Cardiac muscle cell (in vitro differentiated cells and primary cell): ENCODE measurements around the gene ZNF341. TPM values are rescaled to one million over a fixed set of nuclear protein-coding genes. Genes with fewer than 3 reads are reported as not detected.

Source experiments
- DNase-seq, 2 donors: peaks; one replicate each; pipeline versions ENCODE4 v3.0.0 to v3.0.0-alpha.2; 2010 to 2017; ENCODE audit warnings: low read depth in 1 of 2, low spot score in 1 of 2
- H3K27ac ChIP-seq: fragments of 200-600 bp; sonication (generic); 2 replicates; pipeline ENCODE4 v1.5.1; 2016
- H3K27me3 ChIP-seq: fragments of 200-600 bp; sonication (generic); 2 replicates; pipeline ENCODE4 v1.6.0; 2016; ENCODE audit warnings: control low read depth
- H3K36me3 ChIP-seq: fragments of 200-600 bp; sonication (generic); 2 replicates; pipeline ENCODE4 v1.5.1; 2016; ENCODE audit warnings: control low read depth
- H3K4me1 ChIP-seq: fragments of 200-600 bp; sonication (generic); 2 replicates; pipeline ENCODE4 v1.8.1; 2017; ENCODE audit warnings: low read depth, mild to moderate bottlenecking, mixed run types
- H3K4me3 ChIP-seq: fragments of 200-600 bp; sonication (generic); 2 replicates; pipeline ENCODE4 v1.5.1; 2016; ENCODE audit warnings: mild to moderate bottlenecking
- H3K9me3 ChIP-seq: fragments of 200-600 bp; sonication (generic); 2 replicates; pipeline ENCODE4 v1.5.1; 2017; ENCODE audit warnings: low read depth, mild to moderate bottlenecking, control low read depth
- CTCF ChIP-seq: IDR thresholded peaks from 2 replicates; pipeline ENCODE4 v1.5.1; 2012; ENCODE audit warnings: low read depth, mild to moderate bottlenecking, low read length
- polyA plus RNA-seq: library from polyadenylated mRNA; unstranded; fragments of >200 nt; fragmentation: Nextera tagmentation; extraction: Ambion mirVana; gene quantifications from 2 replicates; pipeline ENCODE4 v1.2.1, GENCODE V29; 2016
- total RNA-seq: library from RNA; depleted of rRNA; stranded (reverse); fragments of >200 nt; gene quantifications from 2 replicates; pipeline ENCODE4 v1.2.3, GENCODE V29; 2016

ZNF341 gene
- total and polyA plus RNA-seq, 2 experiments from 2014 or later, result 2.7 to 3.1 TPM

DNA sequence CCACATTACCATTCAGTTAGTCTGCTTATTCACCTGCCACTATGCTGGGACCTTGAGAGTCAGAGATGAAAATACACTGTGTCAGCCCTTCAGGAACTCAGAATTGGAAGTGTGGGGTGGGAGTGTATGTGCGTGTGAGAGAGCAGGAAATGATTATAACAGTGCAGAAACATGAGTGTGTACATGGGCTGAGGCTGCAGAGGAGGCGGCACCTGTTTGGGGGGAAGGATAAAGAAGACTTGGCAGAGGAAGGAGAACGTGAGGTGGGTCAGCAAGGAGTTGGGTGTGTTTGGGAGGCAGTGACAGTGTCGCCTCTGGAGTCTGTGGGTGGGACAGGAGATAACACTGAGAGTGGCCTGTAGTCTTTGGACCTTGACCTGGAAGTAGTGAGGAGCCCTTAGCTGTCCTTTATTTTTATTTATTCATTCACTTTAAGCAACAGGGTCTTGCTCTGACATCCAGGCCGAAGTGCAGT lies 82.5 kb downstream of the ZNF341 start:
- H3K4me1 ChIP-seq, result peaks cover 14% of the 10 kb centered on the region
- H3K4me3 ChIP-seq, result no peak overlapping the region
- H3K27ac ChIP-seq, result no peak overlapping the region
- H3K36me3 ChIP-seq, result no peaks in the 10 kb centered on the region
- no peaks in the 10 kb centered on the region for H3K9me3 ChIP-seq
- DNase-seq, result no peak
- no peak for TF ChIP-seq CTCF
- H3K27me3 ChIP-seq, result no peaks in the 10 kb centered on the region

GRCh38 chr20:33815671-33816070 lies 83.9 kb downstream of the ZNF341 start:
- DNase-seq, result no peak
- H3K27me3 ChIP-seq, result no peaks in the 10 kb centered on the region
- H3K4me1 ChIP-seq, result peaks cover 19% of the 10 kb centered on the region
- no peaks in the 10 kb centered on the region for H3K36me3 ChIP-seq
- TF ChIP-seq CTCF, result no peak
- no peak overlapping the region for H3K27ac ChIP-seq
- no peaks in the 10 kb centered on the region for H3K9me3 ChIP-seq
- H3K4me3 ChIP-seq, result no peak overlapping the region

GRCh38 chr20:33816191-33816590 lies 84.4 kb downstream of the ZNF341 start:
- DNase-seq, result no peak
- no peak for TF ChIP-seq CTCF
- Histone ChIP-seq H3K36me3 (no peaks in the 10 kb centered on the region), H3K27me3 (no peaks in the 10 kb centered on the region), H3K9me3 (no peaks in the 10 kb centered on the region), H3K27ac (no peak overlapping the region), H3K4me1 (peaks cover 19% of the 10 kb centered on the region), H3K4me3 (no peak overlapping the region)

DNA sequence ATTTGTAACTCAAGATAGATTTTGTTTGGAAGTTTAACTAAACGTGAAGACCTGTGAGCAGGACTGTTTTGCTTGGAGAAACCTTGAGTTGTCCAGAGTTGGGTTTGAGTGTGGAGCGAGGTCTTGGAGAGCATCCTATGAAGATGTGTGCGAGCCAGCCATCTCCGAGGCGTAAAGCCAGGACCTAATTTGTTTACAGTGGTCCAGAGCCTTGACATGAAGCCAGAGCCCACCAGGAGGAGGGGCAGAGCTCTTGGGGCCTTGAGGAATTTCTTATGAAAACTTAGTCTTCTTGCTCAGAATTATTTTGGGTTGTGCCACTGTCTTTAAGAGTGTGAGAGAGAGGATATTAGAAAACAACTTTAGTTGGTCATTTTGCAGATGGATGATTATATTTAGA lies 85.6 kb downstream of the ZNF341 start:
- Histone ChIP-seq H3K27ac (no peak overlapping the region), H3K36me3 (no peaks in the 10 kb centered on the region), H3K4me3 (no peak overlapping the region), H3K9me3 (no peaks in the 10 kb centered on the region), H3K4me1 (peaks cover 19% of the 10 kb centered on the region), H3K27me3 (no peaks in the 10 kb centered on the region)
- TF ChIP-seq CTCF, result no peak
- DNase-seq, result no peak

DNA sequence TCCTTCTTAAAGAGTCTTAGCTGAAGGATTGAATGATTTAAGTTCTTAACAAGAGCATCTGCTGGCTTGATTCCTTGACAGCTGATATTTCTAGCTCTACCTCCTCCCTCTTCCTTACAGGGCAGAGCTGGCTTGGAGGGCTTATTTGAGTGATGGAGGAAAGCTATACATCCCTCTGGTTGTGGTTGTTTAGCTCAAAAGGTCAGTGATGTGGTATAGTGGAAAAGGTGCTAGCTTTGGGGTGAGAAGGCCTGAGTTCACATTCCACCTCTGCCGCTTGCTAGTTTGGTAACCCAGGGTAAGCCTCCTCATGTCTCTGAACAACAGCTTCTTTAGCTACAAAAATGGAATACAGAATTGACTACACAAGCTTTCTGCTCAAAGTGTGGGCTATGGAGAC lies 87.7 kb downstream of the ZNF341 start:
- no peaks in the 10 kb centered on the region for H3K27me3 ChIP-seq
- no peak for TF ChIP-seq CTCF
- no peak for DNase-seq
- H3K36me3 ChIP-seq, result no peaks in the 10 kb centered on the region
- H3K9me3 ChIP-seq, result no peaks in the 10 kb centered on the region
- no peak overlapping the region for H3K27ac ChIP-seq
- no peak overlapping the region for H3K4me3 ChIP-seq
- H3K4me1 ChIP-seq, result peaks cover 14% of the 10 kb centered on the region

- no peaks in the 10 kb centered on the region for H3K27me3 ChIP-seq
- H3K27ac ChIP-seq, result no peak overlapping the region
- H3K4me3 ChIP-seq, result no peak overlapping the region
- H3K4me1 ChIP-seq, result peaks cover 22% of the 10 kb centered on the region
- no peaks in the 10 kb centered on the region for H3K9me3 ChIP-seq
- DNase-seq, result no peak
- TF ChIP-seq CTCF, result no peak
- H3K36me3 ChIP-seq, result no peaks in the 10 kb centered on the region
Observed at GRCh38 chr20:33820362-33820761, 88.6 kb downstream of the ZNF341 start.
